ENCODE data around the gene VSNL1. TPM values are rescaled to one million over a fixed set of nuclear protein-coding genes. Genes with fewer than 3 reads are reported as not detected.

Gene VSNL1
- total and polyA plus RNA-seq, 2 experiments from 2014 or later, result 102 to 112 TPM

DNA sequence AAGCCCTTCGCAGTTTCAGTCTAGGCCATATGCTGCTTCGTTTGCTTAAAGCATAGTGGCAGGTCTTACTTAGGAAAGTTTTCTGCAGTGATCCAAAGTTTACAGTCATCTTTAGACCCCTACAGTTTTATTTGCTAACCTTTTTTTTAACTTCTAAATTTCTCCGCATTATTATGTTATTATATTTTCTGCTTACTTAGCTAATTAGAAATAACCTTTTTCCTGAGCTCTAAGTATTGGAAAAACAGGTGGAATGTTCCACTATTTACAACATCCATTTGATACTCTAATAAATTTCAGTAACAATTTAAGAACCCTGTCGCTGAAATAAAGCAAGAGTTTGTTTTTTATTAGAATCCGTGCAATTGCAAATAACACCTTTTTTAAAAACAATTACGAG, 18.2 kb upstream of the VSNL1 start (continued):
- TF ChIP-seq, protein P1, sequence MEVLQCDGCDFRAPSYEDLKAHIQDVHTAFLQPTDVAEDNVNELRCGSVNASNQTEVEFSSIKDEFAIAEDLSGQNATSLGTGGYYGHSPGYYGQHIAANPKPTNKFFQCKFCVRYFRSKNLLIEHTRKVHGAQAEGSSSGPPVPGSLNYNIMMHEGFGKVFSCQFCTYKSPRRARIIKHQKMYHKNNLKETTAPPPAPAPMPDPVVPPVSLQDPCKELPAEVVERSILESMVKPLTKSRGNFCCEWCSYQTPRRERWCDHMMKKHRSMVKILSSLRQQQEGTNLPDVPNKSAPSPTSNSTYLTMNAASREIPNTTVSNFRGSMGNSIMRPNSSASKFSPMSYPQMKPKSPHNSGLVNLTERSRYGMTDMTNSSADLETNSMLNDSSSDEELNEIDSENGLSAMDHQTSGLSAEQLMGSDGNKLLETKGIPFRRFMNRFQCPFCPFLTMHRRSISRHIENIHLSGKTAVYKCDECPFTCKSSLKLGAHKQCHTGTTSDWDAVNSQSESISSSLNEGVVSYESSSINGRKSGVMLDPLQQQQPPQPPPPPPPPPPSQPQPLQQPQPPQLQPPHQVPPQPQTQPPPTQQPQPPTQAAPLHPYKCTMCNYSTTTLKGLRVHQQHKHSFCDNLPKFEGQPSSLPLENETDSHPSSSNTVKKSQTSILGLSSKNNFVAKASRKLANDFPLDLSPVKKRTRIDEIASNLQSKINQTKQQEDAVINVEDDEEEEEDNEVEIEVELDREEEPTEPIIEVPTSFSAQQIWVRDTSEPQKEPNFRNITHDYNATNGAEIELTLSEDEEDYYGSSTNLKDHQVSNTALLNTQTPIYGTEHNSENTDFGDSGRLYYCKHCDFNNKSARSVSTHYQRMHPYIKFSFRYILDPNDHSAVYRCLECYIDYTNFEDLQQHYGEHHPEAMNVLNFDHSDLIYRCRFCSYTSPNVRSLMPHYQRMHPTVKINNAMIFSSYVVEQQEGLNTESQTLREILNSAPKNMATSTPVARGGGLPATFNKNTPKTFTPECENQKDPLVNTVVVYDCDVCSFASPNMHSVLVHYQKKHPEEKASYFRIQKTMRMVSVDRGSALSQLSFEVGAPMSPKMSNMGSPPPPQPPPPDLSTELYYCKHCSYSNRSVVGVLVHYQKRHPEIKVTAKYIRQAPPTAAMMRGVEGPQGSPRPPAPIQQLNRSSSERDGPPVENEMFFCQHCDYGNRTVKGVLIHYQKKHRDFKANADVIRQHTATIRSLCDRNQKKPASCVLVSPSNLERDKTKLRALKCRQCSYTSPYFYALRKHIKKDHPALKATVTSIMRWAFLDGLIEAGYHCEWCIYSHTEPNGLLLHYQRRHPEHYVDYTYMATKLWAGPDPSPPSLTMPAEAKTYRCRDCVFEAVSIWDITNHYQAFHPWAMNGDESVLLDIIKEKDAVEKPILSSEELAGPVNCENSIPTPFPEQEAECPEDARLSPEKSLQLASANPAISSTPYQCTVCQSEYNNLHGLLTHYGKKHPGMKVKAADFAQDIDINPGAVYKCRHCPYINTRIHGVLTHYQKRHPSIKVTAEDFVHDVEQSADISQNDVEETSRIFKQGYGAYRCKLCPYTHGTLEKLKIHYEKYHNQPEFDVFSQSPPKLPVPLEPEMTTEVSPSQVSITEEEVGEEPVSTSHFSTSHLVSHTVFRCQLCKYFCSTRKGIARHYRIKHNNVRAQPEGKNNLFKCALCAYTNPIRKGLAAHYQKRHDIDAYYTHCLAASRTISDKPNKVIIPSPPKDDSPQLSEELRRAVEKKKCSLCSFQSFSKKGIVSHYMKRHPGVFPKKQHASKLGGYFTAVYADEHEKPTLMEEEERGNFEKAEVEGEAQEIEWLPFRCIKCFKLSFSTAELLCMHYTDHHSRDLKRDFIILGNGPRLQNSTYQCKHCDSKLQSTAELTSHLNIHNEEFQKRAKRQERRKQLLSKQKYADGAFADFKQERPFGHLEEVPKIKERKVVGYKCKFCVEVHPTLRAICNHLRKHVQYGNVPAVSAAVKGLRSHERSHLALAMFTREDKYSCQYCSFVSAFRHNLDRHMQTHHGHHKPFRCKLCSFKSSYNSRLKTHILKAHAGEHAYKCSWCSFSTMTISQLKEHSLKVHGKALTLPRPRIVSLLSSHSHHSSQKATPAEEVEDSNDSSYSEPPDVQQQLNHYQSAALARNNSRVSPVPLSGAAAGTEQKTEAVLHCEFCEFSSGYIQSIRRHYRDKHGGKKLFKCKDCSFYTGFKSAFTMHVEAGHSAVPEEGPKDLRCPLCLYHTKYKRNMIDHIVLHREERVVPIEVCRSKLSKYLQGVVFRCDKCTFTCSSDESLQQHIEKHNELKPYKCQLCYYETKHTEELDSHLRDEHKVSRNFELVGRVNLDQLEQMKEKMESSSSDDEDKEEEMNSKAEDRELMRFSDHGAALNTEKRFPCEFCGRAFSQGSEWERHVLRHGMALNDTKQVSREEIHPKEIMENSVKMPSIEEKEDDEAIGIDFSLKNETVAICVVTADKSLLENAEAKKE (CRISPR knock-in tag; IDR thresholded peaks at IDR 0.05), result no peak
- TF ChIP-seq ZNF331 (CRISPR knock-in tag; IDR thresholded peaks at IDR 0.05; ENCODE audit: low read depth) (no peak), ZNF114 (CRISPR knock-in tag; IDR thresholded peaks at IDR 0.05) (no peak), EZH2 (IDR thresholded peaks at IDR 0.05; ENCODE audit: low read depth, unreplicated experiment) (no peak)

DNA sequence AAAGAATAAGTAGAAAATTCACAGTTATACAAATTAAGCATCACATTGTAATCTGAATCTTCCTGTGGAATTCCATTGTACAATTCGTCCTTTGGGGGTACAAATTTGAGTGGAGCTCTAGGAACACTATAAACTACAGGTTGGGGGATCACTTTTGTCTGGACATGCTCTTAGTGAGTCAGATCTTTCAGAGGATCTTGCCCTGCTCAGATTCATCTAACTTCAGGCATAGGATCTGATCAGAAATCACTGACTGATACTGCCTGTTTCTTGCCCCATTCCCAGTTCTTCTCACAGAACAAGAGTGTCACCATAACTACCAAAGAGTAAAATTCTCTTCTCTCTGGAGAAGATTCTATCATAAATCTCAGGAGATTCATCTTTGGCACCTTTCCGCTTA, 10.7 kb upstream of the VSNL1 start:
- ATAC-seq, result no peak
- Histone ChIP-seq H2AFZ (no peak overlapping the region), H3K27ac (ENCODE audit: low read depth) (no peak overlapping the region), H3K4me1 (ENCODE audit: insufficient read depth) (no peaks in the 10 kb centered on the region), H3K4me2 (no peak overlapping the region), H3K79me2 (replicated peaks; ENCODE audit: insufficient read depth) (no peaks in the 10 kb centered on the region), H3K9me2 (ENCODE audit: insufficient read depth) (no peaks in the 10 kb centered on the region), H3K4me3 (no peak overlapping the region), H4K20me1 (replicated peaks; ENCODE audit: insufficient read depth) (no peaks in the 10 kb centered on the region), H3F3A (replicated peaks; ENCODE audit: low read depth) (no peaks in the 10 kb centered on the region), H3K36me3 (ENCODE audit: insufficient read depth) (no peaks in the 10 kb centered on the region), H3K27me3 (ENCODE audit: insufficient read depth) (no peaks in the 10 kb centered on the region)
- Mint-ChIP-seq H3K9me3 (no peaks in the 10 kb centered on the region), H3K4me3 (no peak overlapping the region), H3K36me3 (ENCODE audit: low read depth) (no peaks in the 10 kb centered on the region), H3K27me3 (ENCODE audit: insufficient read depth, low read depth, poor library complexity) (no peaks in the 10 kb centered on the region), H3K27ac (no peak overlapping the region), H3K4me1 (peaks cover 6% of the 10 kb centered on the region; the same call in 2 of the 3 replicates)
- no peak for DNase-seq (ENCODE audit: low spot score)
- TF ChIP-seq EZH2 (IDR thresholded peaks at IDR 0.05; ENCODE audit: low read depth, unreplicated experiment), result no peak
- TF ChIP-seq, protein P2, sequence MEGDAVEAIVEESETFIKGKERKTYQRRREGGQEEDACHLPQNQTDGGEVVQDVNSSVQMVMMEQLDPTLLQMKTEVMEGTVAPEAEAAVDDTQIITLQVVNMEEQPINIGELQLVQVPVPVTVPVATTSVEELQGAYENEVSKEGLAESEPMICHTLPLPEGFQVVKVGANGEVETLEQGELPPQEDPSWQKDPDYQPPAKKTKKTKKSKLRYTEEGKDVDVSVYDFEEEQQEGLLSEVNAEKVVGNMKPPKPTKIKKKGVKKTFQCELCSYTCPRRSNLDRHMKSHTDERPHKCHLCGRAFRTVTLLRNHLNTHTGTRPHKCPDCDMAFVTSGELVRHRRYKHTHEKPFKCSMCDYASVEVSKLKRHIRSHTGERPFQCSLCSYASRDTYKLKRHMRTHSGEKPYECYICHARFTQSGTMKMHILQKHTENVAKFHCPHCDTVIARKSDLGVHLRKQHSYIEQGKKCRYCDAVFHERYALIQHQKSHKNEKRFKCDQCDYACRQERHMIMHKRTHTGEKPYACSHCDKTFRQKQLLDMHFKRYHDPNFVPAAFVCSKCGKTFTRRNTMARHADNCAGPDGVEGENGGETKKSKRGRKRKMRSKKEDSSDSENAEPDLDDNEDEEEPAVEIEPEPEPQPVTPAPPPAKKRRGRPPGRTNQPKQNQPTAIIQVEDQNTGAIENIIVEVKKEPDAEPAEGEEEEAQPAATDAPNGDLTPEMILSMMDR (conservative IDR thresholded peaks at IDR 0.05; ENCODE audit: low read depth in 2 of 2), result no peak
- TF ChIP-seq NANOG (IDR thresholded peaks at IDR 0.05; ENCODE audit: borderline replicate concordance), result no peak
- TF ChIP-seq ZNF331 (CRISPR knock-in tag; IDR thresholded peaks at IDR 0.05; ENCODE audit: low read depth), result no peak
- no peak for TF ChIP-seq CREB1 (CRISPR knock-in tag; IDR thresholded peaks at IDR 0.05; ENCODE audit: low read depth)
- TF ChIP-seq ZNF114 (CRISPR knock-in tag; IDR thresholded peaks at IDR 0.05), result no peak
- no peak for TF ChIP-seq STAT1 (IDR thresholded peaks at IDR 0.05; ENCODE audit: unreplicated experiment)
- no peak for TF ChIP-seq JUNB (IDR thresholded peaks at IDR 0.05; ENCODE audit: unreplicated experiment)

Data from GM23338 (cell line).